GM12891 (cell line): ENCODE measurements around the gene IFIT3.

Experiments
- POLR2A ChIP-seq: IDR thresholded peaks from 2 replicates; pipeline ENCODE4 v1.6.1; 2011; ENCODE audit warnings: low read depth, low read length, control low read depth
- POLR2AphosphoS5 ChIP-seq: IDR thresholded peaks from 2 replicates; pipeline ENCODE4 v1.6.1; 2011; ENCODE audit warnings: low read depth, low read length, control low read depth
- SPI1 ChIP-seq: IDR thresholded peaks from 2 replicates; pipeline ENCODE4 v1.6.1; 2011; ENCODE audit warnings: low read depth, low read length, control low read depth

DNA sequence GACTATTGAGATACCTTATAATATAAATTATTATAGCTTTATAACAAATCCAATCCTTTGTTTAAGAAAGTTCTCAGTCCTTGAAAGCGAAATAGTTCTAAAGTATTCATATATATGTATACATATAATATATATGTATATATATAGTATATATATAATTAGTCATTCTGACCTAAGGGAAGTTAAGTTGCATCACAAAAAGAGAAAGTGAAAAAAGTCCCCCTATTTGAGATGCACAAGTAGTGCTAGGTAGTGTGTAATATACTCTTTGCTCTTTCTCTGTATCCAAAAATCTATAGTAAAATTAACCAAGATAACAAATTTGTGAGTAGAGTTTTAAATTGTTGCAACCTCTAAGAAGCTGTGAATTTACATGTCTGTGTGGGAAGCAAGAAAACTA is 36.7 kb downstream of the IFIT3 start:
- TF ChIP-seq POLR2AphosphoS5 (no peak), POLR2A (no peak), SPI1 (no peak)
